Gastroesophageal sphincter (tissue), 4 donors: Measurements from ENCODE around the gene MMS19. TPM values are rescaled to one million over a fixed set of nuclear protein-coding genes. Genes with fewer than 3 reads are reported as not detected.
A peak's percentile ranks its signal among the peaks of the same experiment; 100 is the strongest.

Experiments
- ATAC-seq: fragments of 150-250 bp; one replicate; pipeline ENCODE4 v1.9.1; 2016; ENCODE audit warnings: mild to moderate bottlenecking, moderate library complexity
- H3K27ac ChIP-seq, 4 donors: fragments of 200-600 bp; sonication (generic) in 3 of 4; 1 replicate in 3 of 4; 2 replicates in 1 of 4; pipeline ENCODE4 v1.5.1; 2016 to 2019
- H3K27me3 ChIP-seq: fragments of 200-600 bp; sonication (generic); one replicate; pipeline ENCODE4 v1.5.1; 2019
- H3K36me3 ChIP-seq, 2 donors: fragments of 200-600 bp; sonication (generic); one replicate each; pipeline ENCODE4 v1.5.1; 2019; ENCODE audit warnings: control low read depth in 1 of 2
- H3K4me1 ChIP-seq, 3 donors: fragments of 200-600 bp; sonication (generic); 1 replicate in 2 of 3; 2 replicates in 1 of 3; pipeline ENCODE4 v1.5.1; 2016 to 2019; ENCODE audit warnings: control low read depth in 2 of 3
- H3K4me3 ChIP-seq, 2 donors: fragments of 200-600 bp; sonication (generic); one replicate each; pipeline ENCODE4 v1.5.1; 2019; ENCODE audit warnings: mild to moderate bottlenecking in 1 of 2, moderate library complexity in 1 of 2
- H3K9me3 ChIP-seq, 3 donors: fragments of 200-600 bp; sonication (generic); one replicate each; pipeline ENCODE4 v1.5.1; 2017 to 2019; ENCODE audit warnings: control low read depth in 2 of 3
- CTCF ChIP-seq, 4 experiments: fragments of 200-600 bp in 2 of 4; fragments of 450-650 bp in 2 of 4; sonication (generic) in 1 of 4; IDR thresholded peaks; one replicate each; pipeline ENCODE4 v1.5.1; 2017 to 2019; ENCODE audit warnings: antibody characterized with exemption in 4 of 4, mild to moderate bottlenecking in 2 of 4, moderate library complexity in 2 of 4
- EP300 ChIP-seq: sonication (generic); formaldehyde crosslinking; IDR thresholded peaks from one replicate; pipeline ENCODE4 v1.6.1; 2017; ENCODE audit warnings: antibody characterized with exemption, mild to moderate bottlenecking
- POLR2A ChIP-seq, 2 donors: fragments of 450-650 bp; IDR thresholded peaks; one replicate each; pipeline ENCODE4 v1.6.1; 2017; ENCODE audit warnings: antibody characterized with exemption in 2 of 2, mild to moderate bottlenecking in 2 of 2, moderate library complexity in 1 of 2
- POLR2AphosphoS5 ChIP-seq: sonication (generic); formaldehyde crosslinking; IDR thresholded peaks from one replicate; pipeline ENCODE4 v1.6.1; 2017; ENCODE audit warnings: antibody characterized with exemption
- whole genome bisulfite sequencing, 2 donors: methylation state at CpG; one replicate each; pipeline ENCODE4 v1.1.5; 2018; ENCODE audit warnings: low coverage in 1 of 2; 5-methylcytosine and 5-hydroxymethylcytosine counted together
- total RNA-seq, 4 donors: library from RNA; depleted of rRNA; stranded (reverse); fragments of >200 nt; gene quantifications; one replicate each; pipeline ENCODE4 v1.1.0, GENCODE V29; 2016

The MMS19 gene
- total RNA-seq, 4 donors from 2014 or later: 44.3 to 75.8 (median 51.8) TPM

GRCh38 chr10:97464226-97464625 lies 34.0 kb downstream of the MMS19 start:
- WGBS, 2 donors: no CpG with 5 or more reads among the region's 1 CpG

GRCh38 chr10:97463363-97464132 lies 34.7 kb downstream of the MMS19 start:
- H3K9me3 ChIP-seq: no peaks in the 10 kb centered on the region
- H3K27ac ChIP-seq: peak overlapping the region in 3 of 4 donors; percentile 48 to 54 (median 52)
- 43 to 77% methylated on average over 1 to 3 of the region's 4 CpGs for WGBS, 2 donors
- H3K36me3 ChIP-seq: peaks cover 0 to 100% of the 10 kb centered on the region in 2 donors
- peaks cover 0 to 13% (median 0%) of the 10 kb centered on the region in 3 donors for H3K4me1 ChIP-seq
- H3K27me3 ChIP-seq: no peaks in the 10 kb centered on the region
- H3K4me3 ChIP-seq: no peak overlapping the region
- TF ChIP-seq POLR2AphosphoS5 (peak; percentile 1), POLR2A (IDR thresholded peaks at IDR 0.05) (no peak), EP300 (no peak), CTCF (IDR thresholded peaks at IDR 0.05) (peak; percentile 68 to 82 (median 79))
- ATAC-seq: peak; percentile 75

More at GRCh38 chr10:97464226-97464625, 34.0 kb downstream of the MMS19 start:
- H3K27ac ChIP-seq: peak overlapping the region in 2 of 4 donors; percentile 48 to 52
- H3K4me3 ChIP-seq: no peak overlapping the region
- peaks cover 0 to 13% (median 0%) of the 10 kb centered on the region in 3 donors for H3K4me1 ChIP-seq
- peaks cover 0 to 100% of the 10 kb centered on the region in 2 donors for H3K36me3 ChIP-seq
- H3K9me3 ChIP-seq: no peaks in the 10 kb centered on the region
- TF ChIP-seq POLR2A (IDR thresholded peaks at IDR 0.05): no peak
- TF ChIP-seq EP300: no peak
- no peak for TF ChIP-seq POLR2AphosphoS5
- TF ChIP-seq CTCF (IDR thresholded peaks at IDR 0.05): no peak
- H3K27me3 ChIP-seq: no peaks in the 10 kb centered on the region
- no peak for ATAC-seq

GRCh38 chr10:97462309-97462708 lies 35.9 kb downstream of the MMS19 start:
- no peak for TF ChIP-seq CTCF (IDR thresholded peaks at IDR 0.05)
- TF ChIP-seq POLR2AphosphoS5: no peak
- no peak for TF ChIP-seq EP300
- no peak for TF ChIP-seq POLR2A (IDR thresholded peaks at IDR 0.05)
- H3K36me3 ChIP-seq: peaks cover 0 to 100% of the 10 kb centered on the region in 2 donors
- no peak overlapping the region for H3K4me3 ChIP-seq
- H3K27ac ChIP-seq: no peak overlapping the region
- 68 to 86% methylated on average over 2 of the region's 2 CpGs for WGBS, 2 donors
- H3K9me3 ChIP-seq: no peaks in the 10 kb centered on the region
- H3K27me3 ChIP-seq: no peaks in the 10 kb centered on the region
- peaks cover 0 to 13% (median 0%) of the 10 kb centered on the region in 3 donors for H3K4me1 ChIP-seq
- no peak for ATAC-seq

GRCh38 chr10:97459933-97460332 lies 38.3 kb downstream of the MMS19 start:
- ATAC-seq: no peak
- Histone ChIP-seq H3K9me3 (no peaks in the 10 kb centered on the region), H3K36me3 (peaks cover 0 to 100% of the 10 kb centered on the region in 2 donors), H3K27me3 (no peaks in the 10 kb centered on the region), H3K27ac (no peak overlapping the region), H3K4me1 (peaks cover 0 to 16% (median 0%) of the 10 kb centered on the region in 3 donors), H3K4me3 (no peak overlapping the region)
- WGBS, 2 donors: 81% methylated on average over 5 to 6 of the region's 7 CpGs
- TF ChIP-seq POLR2AphosphoS5 (no peak), POLR2A (IDR thresholded peaks at IDR 0.05) (no peak), CTCF (IDR thresholded peaks at IDR 0.05) (no peak), EP300 (no peak)

GRCh38 chr10:97459111-97459510 lies 39.1 kb downstream of the MMS19 start:
- H3K27me3 ChIP-seq: no peaks in the 10 kb centered on the region
- WGBS, 2 donors: 82 to 91% methylated on average over 3 to 6 of the region's 7 CpGs
- no peak for TF ChIP-seq CTCF (IDR thresholded peaks at IDR 0.05)
- TF ChIP-seq EP300: no peak
- no peak for TF ChIP-seq POLR2AphosphoS5
- TF ChIP-seq POLR2A (IDR thresholded peaks at IDR 0.05): no peak
- peaks cover 0 to 21% (median 0%) of the 10 kb centered on the region in 3 donors for H3K4me1 ChIP-seq
- no peak for ATAC-seq
- H3K36me3 ChIP-seq: peaks cover 0 to 93% of the 10 kb centered on the region in 2 donors
- H3K4me3 ChIP-seq: no peak overlapping the region
- no peak overlapping the region for H3K27ac ChIP-seq
- no peaks in the 10 kb centered on the region for H3K9me3 ChIP-seq
